GM12878 (cell line): ENCODE measurements around the gene CACTIN.

Experiments
- CTCF ChIP-seq, 3 experiments: IDR thresholded peaks in 2 of 3; conservative IDR thresholded peaks in 1 of 3; 2 replicates each; pipeline ENCODE4 v1.5.1; 2011; ENCODE audit warnings: low read depth in 3 of 3, low read length in 3 of 3, mild to moderate bottlenecking in 3 of 3, control low read depth in 2 of 3, moderate library complexity in 2 of 3, inconsistent platforms in 1 of 3, mixed read lengths in 1 of 3; ENCODE audit not compliant: control insufficient read depth in 2 of 3, insufficient read depth in 1 of 3; ENCODE audit errors: extremely low read depth in 1 of 3
- EZH2 ChIP-seq: IDR thresholded peaks from 2 replicates; pipeline ENCODE4 v1.6.1; 2012; ENCODE audit warnings: low read depth, mild to moderate bottlenecking, control low read depth, inconsistent platforms, low read length, borderline replicate concordance; ENCODE audit not compliant: control insufficient read depth
- MAX ChIP-seq: IDR thresholded peaks from 2 replicates; pipeline ENCODE4 v1.6.1; 2012; ENCODE audit warnings: low read depth, low read length, improper control_type of control experiment
- POLR2A ChIP-seq: IDR thresholded peaks from 2 replicates; pipeline ENCODE4 v1.6.1; 2011; ENCODE audit warnings: low read depth, mild to moderate bottlenecking, low read length
- SMC3 ChIP-seq: IDR thresholded peaks from 2 replicates; pipeline ENCODE4 v1.6.1; 2011; ENCODE audit warnings: low read length, improper control_type of control experiment, borderline replicate concordance
- USF1 ChIP-seq: IDR thresholded peaks from 2 replicates; pipeline ENCODE4 v1.6.1; 2011; ENCODE audit warnings: borderline replicate concordance, low read depth, mild to moderate bottlenecking, moderate library complexity, mixed read lengths, low read length; ENCODE audit not compliant: insufficient read depth; ENCODE audit errors: extremely low read length
- YY1 ChIP-seq: IDR thresholded peaks from 2 replicates; pipeline ENCODE4 v1.6.1; 2011; ENCODE audit warnings: low read depth, mild to moderate bottlenecking, low read length

- TF ChIP-seq SMC3, result no peak
- no peak for TF ChIP-seq CTCF (IDR thresholded peaks at IDR 0.05 in 2 of 3, conservative IDR thresholded peaks at IDR 0.05 in 1 of 3; ENCODE audit: control insufficient read depth in 2 of 3, extremely low read depth in 1 of 3, insufficient read depth in 1 of 3, low read depth in 3 of 3, low read length in 3 of 3)
- no peak for TF ChIP-seq EZH2
- no peak for TF ChIP-seq USF1
- TF ChIP-seq POLR2A, result no peak
- no peak for TF ChIP-seq MAX
- no peak for TF ChIP-seq YY1
These were observed 39.8 kb downstream of the CACTIN start for GRCh38 chr19:3586707-3587346.
